Measurements from ENCODE around the gene SLC29A3.

The SLC29A3 gene

DNA sequence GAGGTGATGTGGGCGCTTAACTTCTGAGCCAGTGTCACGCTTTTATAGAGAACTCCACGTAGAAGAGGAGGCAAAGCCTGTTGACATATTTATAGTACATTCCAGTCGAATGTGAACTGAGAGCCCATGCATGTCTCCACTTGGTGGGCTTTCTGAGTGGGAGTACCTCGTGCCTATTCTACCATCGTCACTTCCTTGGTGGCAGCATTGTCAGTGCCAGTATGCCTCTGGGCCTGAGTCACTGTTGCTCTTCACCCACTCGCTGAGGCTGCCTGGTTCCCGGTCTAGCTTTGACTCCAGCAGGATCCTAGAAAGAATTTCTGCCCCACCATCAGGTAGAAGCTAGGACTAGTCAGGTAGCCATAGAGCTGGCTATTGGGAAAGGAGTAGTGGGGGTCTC is 47.6 kb downstream of the SLC29A3 start:
- DNase-seq (ENCODE audit: extremely low read depth in 1 of 2, low read depth in 1 of 2) = no peak

DNA sequence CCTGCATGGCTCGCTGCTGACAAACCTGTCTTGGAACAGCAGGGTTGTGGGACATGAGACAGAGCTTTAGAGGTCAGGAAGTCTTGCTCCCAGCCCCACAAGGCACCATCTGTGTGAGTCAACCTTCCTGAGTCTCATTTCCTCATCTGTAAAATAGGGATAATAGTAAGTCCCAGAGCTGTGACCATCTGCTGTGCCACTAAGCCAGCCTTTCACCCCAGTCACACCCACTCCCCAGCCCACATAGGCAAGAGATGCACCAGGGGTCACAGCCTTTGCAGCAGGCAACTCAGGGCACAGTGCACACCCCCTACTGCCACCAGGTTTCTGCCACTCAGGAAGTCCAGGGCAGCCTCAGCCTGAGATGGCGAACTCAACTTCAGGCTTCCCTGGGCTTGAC is 48.2 kb downstream of the SLC29A3 start:
- DNase-seq (ENCODE audit: extremely low read depth in 1 of 2, low read depth in 1 of 2) = no peak

DNA sequence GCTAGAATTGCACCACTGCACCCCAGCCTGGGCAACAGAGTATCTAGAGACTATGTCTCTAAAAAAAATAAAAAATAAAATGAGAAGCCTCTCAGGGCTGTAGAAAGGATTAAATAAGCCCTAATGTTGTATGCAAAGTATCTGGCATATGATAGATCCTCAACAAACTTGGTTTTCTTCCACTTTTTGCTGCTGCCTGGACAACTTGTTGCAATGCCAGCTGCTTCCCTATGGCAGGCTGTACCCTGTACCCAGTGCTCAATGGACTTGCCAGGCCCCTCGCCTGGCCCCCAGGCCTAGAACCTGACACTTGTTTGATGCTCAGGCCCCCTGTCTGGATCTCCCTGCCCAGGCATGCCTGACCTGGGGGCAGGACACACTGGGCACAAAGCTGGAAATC is 49.1 kb downstream of the SLC29A3 start:
- DNase-seq (ENCODE audit: extremely low read depth in 1 of 2, low read depth in 1 of 2) = no peak

DNA sequence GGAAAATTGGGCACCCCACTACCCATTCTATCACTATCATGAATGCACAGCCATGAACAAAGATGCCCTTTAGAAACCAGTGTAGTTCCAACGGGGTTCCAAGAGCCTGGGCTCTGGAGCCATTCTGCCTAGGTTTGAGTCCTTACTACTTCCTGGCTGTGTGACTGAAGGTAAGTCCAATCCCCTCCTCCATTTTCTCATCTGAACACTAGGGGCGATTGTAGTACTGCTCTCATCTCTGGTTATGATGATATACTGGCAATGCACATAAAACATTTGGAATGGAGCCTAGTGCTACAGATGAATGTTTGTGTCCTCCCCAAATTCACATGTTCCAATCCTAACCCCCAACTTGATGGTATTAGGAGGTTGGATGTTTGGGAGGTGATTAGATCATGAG is 49.6 kb downstream of the SLC29A3 start:
- no peak for DNase-seq (ENCODE audit: extremely low read depth in 1 of 2, low read depth in 1 of 2)

DNA sequence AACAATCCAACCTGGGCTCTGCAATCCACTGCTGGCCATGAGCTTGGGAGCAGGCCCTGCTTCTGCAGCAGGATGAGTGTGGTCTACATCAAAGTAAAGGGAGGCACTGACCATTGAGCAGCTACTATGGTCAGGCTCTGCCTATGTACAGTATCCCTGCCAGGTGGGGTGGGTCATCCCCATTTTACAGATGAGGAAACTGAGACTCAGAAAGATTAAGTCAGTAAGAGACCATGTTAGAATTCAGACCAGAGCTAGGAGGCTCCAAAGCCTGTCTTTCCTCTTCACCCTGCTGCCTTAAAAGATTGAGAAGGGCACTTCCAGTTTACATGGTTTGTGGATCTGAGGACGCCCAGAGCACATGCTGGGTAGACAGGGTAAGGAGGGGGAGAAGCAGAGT is 50.5 kb downstream of the SLC29A3 start:
- no peak for DNase-seq (ENCODE audit: extremely low read depth in 1 of 2, low read depth in 1 of 2)

DNA sequence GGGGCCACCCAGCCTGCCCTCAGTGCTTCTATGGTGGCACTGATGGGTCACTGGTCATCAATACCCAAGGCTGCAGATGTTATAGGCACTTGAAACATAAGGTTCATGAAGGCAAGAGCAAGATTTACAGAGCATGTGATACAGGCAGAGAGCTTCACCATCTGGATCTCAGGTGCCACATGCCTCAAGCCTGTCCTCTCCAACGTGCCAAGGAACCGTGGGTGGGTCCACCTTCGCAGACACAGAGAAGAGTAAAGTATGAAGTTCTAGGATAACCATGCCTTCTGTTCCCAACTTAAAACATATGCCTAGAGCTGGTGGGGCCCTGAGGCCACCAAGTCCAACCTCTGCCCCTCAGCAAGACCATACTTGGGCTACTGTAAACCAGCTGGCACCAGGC is 51.0 kb downstream of the SLC29A3 start:
- no peak for DNase-seq (ENCODE audit: extremely low read depth in 1 of 2, low read depth in 1 of 2)

DNA sequence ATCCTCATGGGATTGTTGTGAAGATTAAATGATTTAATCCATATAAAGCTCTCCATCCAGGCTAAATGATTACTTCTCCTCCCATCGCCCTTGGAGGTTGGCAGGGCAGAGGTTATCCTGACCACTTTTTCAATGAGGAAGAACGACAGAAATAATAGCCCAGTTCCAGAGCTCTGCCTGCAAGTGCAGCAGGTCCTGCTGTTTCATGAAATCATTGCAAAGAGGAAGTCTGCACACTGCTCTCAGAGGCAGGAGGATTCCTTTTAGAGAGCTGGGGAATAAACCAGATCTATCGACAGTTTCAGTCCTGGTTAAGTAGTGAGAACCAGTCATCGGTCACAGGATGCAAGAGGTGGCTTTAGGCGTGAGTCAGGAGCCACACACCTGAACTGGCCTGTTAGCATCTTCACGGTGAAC is 52.7 kb downstream of the SLC29A3 start:
- DNase-seq (ENCODE audit: extremely low read depth in 1 of 2, low read depth in 1 of 2) = no peak

DNA sequence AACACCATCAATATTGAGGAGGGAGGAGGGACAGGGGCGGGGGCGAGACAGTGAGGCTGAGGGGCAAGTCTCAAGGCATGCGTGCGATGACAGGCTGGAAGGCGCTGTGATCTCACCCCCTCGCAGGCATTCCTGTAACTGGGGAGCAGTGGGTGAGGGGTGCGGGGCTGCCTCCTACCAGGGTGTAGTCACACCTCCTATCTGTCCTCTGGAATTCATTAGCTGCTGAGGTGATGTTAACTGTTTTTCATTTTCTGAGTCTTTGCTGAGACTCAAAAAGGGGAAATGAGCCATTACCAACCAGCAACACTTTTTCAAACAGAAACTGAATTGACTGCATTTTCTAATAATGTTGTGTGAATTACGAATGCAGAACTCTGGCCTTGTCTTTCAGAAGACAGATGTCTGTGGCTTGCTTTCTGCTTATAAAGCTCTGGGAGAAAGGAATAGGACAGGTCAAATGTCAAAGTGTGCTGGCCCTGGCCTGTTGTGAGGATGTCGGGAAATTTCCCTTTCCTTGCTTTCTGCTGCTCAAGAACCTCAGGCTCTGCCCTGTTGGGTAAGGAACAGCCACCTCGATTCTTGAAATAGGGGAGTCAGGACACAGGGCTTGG is 53.9 kb downstream of the SLC29A3 start:
- DNase-seq (ENCODE audit: extremely low read depth in 1 of 2, low read depth in 1 of 2) = no peak

DNA sequence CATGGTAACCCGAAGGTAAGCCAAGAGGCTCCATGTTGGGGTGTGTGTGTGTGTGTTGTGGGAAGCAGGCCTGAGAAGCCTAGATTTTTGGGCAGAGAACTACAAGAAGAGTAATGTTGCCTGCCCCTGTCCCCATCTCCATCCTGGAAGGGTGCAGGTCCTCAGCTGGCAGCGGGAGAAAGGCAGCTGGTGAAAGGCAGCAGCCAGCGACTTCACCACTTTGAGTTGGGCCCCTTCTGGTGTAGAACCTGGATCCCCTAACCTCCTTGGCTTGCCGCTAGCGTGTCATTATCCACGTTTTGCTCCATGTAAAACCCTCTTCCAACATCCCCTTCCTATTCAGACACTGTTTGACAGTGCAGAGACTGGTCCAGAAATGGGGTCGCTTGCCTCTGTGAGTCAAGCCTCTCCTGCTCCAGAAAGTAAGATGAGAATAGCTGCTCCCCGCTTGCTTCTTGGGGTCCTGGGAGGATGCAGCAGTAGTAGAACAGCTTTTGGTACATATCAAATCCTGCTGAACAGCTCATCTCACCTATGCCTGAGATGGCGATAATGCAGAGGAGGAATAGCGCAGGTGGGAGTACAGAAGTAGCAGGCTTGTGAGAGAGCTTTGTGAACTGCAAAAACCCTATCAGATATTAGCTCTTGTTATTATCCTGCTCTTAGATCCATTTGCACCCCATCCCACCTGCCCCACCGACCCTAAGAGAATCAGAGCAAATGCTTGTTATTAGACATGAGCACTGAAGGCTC is 55.6 kb downstream of the SLC29A3 start:
- no peak for DNase-seq (ENCODE audit: extremely low read depth in 1 of 2, low read depth in 1 of 2)

DNA sequence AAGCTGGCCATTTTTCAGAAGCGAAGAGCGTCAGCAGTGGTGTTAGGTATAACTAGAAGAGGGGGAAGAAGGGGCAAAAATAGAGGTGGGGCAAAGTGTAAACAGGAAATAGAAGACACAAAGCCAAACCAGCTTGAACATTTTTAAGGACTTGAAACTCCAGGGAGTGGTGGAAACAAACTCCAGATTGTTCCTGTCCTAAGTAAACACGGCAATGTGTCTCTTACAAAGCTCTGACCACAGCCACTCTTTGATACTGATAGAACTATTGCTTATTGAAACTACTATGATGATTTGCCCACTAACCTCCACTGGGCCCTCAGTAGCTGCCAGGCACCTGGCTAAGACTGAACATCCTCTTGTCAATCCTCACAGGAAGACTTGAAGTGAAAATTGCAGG is 56.9 kb downstream of the SLC29A3 start:
- no peak for DNase-seq (ENCODE audit: extremely low read depth in 1 of 2, low read depth in 1 of 2)

DNA sequence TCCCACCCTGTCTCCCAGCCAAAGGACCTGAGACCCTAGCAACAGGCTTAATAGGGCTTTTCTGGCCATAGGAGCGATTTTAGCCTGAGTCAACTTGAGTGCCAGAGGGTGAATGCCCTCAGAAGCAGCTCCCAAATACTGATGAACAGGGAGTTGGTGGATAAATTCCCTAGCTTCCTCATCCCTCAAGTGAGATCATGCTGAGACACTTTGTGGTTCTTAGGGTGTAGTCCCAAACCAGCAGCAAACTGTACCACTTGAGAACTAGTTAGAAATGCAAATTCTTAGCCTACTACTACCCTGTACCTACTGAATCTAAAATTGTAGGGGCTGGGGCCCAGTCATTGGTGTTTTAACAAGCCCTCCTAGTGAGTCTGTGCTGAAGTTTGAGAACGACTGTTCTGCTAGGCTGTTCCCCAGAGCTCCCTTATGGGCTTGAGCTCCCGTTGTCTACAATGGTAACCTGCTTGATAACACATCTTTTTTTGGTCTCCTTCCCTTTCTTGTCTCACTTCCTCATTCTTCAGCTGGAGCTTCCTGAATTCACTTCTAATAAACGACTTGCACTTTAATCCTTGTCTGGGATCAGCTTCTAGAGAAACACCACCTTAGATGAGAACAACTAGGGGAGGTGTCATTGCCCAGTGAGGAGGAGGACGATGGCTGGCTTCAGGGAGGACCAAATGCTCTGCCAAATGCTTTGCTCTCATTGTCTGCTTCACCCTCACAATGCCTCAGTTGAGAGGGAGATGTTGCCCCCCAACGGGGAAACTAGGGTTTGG is 59.5 kb downstream of the SLC29A3 start:
- no peak for DNase-seq (ENCODE audit: extremely low read depth in 1 of 2, low read depth in 1 of 2)

DNA sequence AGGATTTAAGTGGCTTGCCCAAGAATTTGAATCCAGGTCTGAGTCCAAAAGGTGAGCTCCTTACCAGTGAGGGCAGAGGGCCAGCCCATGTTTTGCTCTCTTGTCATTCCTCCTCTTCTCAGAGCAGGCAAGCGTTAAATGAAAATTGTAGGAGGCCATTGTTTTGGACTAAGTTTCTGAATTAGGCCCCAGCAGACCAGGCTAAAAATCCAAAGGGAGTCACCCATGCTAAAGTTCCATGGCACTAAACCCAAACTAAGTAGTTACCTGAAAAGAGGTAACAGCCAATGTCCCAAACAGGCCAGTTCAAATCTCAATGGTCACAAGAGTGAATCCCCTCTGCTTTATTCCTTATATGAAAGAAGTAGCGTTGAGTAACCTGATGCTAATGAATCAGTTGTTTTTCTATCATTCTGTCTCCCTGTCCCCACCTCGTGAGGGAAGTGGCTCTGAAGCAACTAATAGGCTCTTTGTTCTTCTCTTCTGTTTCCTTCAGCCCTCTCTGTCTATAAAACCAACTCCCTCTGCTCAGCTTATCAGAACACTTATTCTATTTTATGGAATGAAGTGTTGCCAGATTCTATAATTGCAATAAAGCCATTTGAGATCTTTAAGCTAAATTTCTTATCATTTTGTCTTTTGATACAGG is 60.2 kb downstream of the SLC29A3 start:
- no peak for DNase-seq (ENCODE audit: extremely low read depth in 1 of 2, low read depth in 1 of 2)

DNA sequence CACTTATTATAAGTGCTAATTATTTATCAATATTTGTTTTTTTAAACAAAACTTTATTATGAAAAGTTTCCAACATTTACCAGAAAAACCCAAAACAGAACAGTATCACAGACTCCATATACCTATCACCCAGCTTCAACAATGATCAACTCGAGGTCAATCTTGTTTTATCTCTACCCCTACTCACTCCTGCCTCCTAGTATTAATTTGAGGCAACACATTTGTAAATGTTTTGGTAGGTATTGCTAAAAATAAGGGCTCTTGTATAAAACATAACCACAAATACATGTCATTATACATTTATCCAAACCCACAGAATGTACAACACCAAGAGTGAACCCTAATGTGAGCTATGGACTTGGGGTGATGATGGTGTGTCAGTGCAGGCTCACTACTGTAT is 61.8 kb downstream of the SLC29A3 start:
- DNase-seq (ENCODE audit: extremely low read depth in 1 of 2, low read depth in 1 of 2) = no peak

DNA sequence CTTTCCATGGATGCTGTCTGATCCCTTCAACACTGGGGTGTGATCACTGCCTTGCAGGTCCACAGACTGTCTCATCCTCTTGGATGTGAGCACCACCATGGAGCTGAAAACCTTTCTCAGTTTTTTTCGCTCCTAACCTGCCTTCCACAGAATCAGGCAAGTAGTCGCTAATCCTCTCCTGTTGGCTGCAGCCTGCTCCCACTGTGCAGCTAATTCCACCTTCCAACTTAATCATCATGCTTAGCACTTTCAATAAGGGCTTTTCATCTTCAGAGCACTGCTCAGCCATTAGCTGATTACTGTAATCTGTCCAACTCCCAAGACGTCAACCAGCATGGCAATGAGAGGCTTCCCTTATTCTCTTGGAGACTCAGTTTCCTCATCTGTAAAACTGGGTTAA is 62.6 kb downstream of the SLC29A3 start:
- DNase-seq (ENCODE audit: extremely low read depth in 1 of 2, low read depth in 1 of 2) = no peak

DNA sequence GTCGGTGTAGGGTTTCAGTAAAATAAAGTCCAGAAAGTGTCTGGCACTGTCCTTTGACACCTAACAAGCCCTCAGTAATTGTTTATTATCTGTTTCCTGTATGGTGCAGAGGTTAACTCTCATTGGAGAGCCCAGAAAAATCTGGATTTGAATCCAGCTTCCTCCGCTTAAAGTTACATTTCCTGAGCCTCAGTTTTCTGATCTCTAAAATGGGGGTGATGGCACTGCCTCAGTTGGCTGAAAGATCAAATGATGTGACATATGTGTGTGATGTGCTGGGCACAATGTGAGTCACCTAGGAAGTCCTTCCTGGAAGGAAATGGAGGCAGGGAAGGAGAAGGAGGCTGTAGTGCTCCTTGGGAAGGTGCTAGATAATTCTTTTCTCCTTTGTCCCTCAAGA is 63.0 kb downstream of the SLC29A3 start:
- no peak for DNase-seq (ENCODE audit: extremely low read depth in 1 of 2, low read depth in 1 of 2)

DNA sequence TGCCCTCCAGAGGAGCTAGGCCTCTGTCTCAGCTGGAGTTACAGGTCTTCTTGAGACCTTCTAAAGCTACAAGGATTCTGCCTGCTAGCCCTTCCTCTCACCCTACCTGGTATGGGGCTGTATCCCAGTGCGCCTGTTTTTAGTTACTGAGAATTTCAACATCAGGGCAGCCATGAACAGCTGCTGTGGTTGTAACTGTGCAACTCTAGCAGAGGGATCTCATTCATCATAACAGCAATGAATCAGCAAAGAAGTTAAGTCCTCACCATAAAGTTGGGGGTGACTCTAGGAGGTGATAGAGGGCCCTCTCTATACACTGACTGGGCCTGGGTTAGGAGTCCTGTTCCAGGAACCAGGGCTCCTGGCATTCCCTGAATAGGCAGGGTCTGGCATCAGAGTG is 63.7 kb downstream of the SLC29A3 start:
- no peak for DNase-seq (ENCODE audit: extremely low read depth in 1 of 2, low read depth in 1 of 2)

DNA sequence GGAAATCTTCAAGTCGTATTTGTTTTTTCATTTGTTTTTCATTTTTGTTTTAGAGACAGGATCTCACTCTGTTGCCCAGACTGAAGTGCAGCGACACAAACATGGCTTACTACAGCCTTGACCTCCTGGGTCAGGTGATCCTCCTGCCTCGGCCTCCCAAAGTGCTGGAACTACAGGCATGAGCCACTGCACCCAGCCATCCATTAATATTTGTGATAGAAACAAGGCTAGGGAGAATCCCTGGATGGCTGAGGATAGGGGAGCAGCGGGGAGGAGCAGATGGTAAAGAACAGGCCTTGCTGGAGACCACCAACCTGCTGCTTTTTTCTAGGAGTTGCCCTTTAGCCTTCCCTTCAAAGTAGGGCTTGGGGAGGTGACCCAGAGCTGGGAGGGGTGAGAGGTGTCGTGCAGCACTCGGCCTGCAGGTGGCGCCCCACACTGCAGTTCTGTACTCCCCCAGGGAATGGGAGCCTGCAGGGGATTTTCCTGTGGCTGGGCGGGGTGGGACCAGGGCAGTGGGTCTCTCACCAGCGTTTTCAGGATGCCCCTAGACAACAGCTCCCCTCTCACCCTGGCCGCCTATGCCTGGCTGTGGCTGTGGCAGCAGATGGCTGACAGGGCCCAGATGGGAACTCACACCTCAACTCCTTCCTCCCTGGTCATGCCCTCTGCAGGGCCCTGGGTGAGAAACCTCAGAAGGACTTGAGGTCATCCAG is 65.1 kb downstream of the SLC29A3 start:
- DNase-seq (ENCODE audit: extremely low read depth in 1 of 2, low read depth in 1 of 2) = peak; percentile 27 to 49

DNA sequence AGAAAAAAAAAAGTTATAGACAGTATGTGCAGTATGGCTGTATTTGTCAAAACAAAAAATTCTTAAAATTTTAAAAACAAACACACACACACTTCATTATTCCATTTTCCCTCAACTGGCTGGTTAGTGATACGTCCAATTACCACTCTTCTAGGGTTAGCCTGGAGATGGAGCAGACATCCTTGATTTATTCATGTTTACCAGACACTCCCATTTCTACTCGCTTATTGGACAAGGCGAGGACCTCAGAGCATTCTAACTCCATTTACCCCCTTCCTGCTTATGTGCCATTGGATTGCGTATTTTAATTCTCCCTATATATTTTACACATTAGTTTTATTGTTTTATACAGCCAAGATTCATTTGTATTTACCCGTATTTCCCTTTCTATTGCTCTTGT is 69.1 kb downstream of the SLC29A3 start:
- DNase-seq (ENCODE audit: extremely low read depth in 1 of 2, low read depth in 1 of 2) = no peak

DNA sequence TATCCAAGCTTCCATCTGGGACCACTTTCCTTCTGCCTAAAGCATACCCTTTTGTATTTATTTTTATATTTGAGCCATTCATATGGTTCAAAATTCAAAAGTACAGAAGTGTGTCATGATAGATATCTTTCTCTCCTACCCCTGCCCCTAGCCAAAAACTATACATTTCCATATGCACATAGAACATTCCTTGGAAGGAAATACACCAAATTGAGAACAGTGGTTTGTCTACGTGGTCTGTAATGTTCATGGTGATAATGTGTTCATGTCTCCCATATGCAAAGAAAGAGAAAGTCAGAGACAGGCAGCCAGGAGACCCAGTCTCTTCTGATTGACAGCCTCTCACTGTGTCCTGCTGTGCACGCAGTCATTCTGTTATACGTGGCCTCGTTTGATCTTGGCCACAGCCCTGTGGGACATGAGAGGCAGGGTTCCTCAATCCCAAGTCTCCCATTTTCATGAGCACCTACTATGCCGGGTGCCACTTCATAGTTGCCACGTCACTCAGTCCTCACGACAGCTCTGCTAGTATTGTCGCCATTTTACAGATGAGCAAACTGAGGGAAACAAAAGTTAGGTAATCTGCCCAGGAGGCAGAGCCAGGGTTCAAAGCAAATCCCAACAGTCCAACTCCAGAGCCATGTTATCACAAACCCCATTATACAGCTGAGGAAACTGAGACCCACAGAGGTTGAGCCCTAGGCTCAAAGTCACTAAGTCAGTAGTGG is 69.7 kb downstream of the SLC29A3 start:
- DNase-seq (ENCODE audit: extremely low read depth in 1 of 2, low read depth in 1 of 2) = no peak

DNA sequence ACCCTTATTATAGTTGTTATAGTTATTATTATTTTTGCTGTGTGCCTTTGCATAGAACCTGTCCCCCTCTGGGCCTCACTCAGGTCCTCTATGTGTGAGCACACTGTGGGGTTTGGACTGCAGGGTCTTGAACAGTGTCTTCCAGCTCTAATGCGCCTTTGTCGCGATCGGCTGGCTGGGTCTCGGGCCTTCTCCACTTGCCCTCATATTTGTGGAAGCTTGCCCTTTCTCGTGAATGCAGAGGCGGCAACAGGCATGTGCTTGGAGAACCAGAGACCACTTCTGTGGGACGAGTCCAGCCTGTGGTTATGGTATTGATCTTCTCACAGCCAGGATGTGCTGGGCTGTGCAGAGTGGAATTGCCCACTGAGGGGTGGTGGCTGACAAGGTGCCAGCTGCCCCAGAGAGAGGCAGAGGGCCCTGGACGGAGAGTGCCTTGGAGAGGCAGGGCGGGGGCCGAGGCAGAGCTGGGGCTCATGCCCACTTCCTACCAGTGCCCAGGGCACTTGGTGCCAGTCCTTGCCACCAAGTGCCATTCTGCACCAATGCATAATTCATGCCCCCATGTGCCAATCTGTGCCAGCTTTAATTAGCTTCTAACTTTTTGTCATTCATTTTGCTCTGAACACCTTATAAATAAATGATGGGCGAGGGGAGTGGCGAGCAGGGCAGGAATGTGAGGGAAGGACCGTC is 70.9 kb downstream of the SLC29A3 start:
- no peak for DNase-seq (ENCODE audit: extremely low read depth in 1 of 2, low read depth in 1 of 2)

All from stimulated activated CD8-positive, alpha-beta memory T cell treated with anti-CD3 and anti-CD28 coated beads, Interleukin-7, amount 100 ng/mL, for 48 hours (primary cell).